H1 (cell line): ENCODE results near the gene UVRAG.

ENCODE experiments used
- CTBP2 ChIP-seq: IDR thresholded peaks from 2 replicates; pipeline ENCODE4 v1.7.0; 2011; ENCODE audit warnings: borderline replicate concordance, mild to moderate bottlenecking, moderate library complexity, mixed read lengths, low read length; ENCODE audit not compliant: insufficient read depth, insufficient read length
- CTCF ChIP-seq, 3 experiments: IDR thresholded peaks; 1 replicate in 2 of 3; 2 replicates in 1 of 3; pipeline versions ENCODE4 v1.5.1 to v1.6.1; 2011; ENCODE audit warnings: low read length in 3 of 3, mild to moderate bottlenecking in 3 of 3, inconsistent platforms in 2 of 3, low read depth in 1 of 3, moderate library complexity in 1 of 3; ENCODE audit not compliant: insufficient read depth in 1 of 3; ENCODE audit errors: control extremely low read depth in 1 of 3
- GABPA ChIP-seq: IDR thresholded peaks from 2 replicates; pipeline ENCODE4 v1.6.1; 2011; ENCODE audit warnings: mild to moderate bottlenecking, low read length, moderate library complexity, borderline replicate concordance; ENCODE audit not compliant: insufficient read depth
- NRF1 ChIP-seq: IDR thresholded peaks from 2 replicates; pipeline ENCODE4 v1.6.1; 2011; ENCODE audit warnings: mild to moderate bottlenecking, low read depth, low read length, improper control_type of control experiment
- POLR2A ChIP-seq, 2 experiments: IDR thresholded peaks; 1 replicate in 1 of 2; 2 replicates in 1 of 2; pipeline ENCODE4 v1.6.1; 2011; ENCODE audit warnings: low read depth in 2 of 2, low read length in 2 of 2, mild to moderate bottlenecking in 2 of 2; ENCODE audit errors: control extremely low read depth in 1 of 2
- POLR2AphosphoS5 ChIP-seq: IDR thresholded peaks from 2 replicates; pipeline ENCODE4 v1.6.1; 2011; ENCODE audit warnings: low read depth, low read length
- POU5F1 ChIP-seq: IDR thresholded peaks from 2 replicates; pipeline ENCODE4 v1.6.1; 2011; ENCODE audit warnings: low read depth, mild to moderate bottlenecking, low read length, moderate library complexity
- RXRA ChIP-seq: IDR thresholded peaks from 2 replicates; pipeline ENCODE4 v1.6.1; 2011; ENCODE audit warnings: low read depth, mild to moderate bottlenecking, low read length, moderate library complexity; ENCODE audit not compliant: insufficient read depth
- SP1 ChIP-seq: IDR thresholded peaks from 2 replicates; pipeline ENCODE4 v1.6.1; 2011; ENCODE audit warnings: low read depth, low read length
- TAF1 ChIP-seq: IDR thresholded peaks from 2 replicates; pipeline ENCODE4 v1.6.1; 2011; ENCODE audit warnings: mild to moderate bottlenecking, low read depth, low read length
- YY1 ChIP-seq: IDR thresholded peaks from 2 replicates; pipeline ENCODE4 v1.6.1; 2011; ENCODE audit warnings: low read depth, mild to moderate bottlenecking, low read length
- ZNF274 ChIP-seq: IDR thresholded peaks from 2 replicates; pipeline ENCODE4 v1.7.0; 2012; ENCODE audit warnings: low read length, borderline replicate concordance; ENCODE audit errors: extremely low read depth
- TF ChIP-seq, protein P1 (sequence below): IDR thresholded peaks from 2 replicates; pipeline ENCODE4 v1.6.1; 2012; ENCODE audit warnings: inconsistent platforms

DNA sequence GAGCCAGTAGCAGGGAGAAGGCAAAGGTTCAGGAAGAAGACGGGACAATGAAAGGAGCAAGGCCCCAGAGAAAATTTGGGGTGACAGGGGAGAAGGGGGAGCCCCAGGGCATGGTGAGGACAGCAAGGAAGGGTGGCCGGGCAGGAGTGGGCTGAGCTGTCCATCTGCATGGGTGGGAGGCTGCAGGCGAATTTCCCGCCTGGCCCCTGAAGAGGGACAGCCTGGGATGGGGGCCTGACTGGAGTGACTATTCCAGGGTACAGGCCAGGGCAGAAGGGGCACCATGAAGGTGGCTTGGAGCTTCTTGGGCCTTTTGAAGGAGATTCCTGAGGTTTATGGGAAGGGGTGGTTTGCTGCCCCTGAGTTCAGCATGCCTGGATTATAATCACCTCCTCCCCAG is 335.1 kb downstream of the UVRAG start:
- TF ChIP-seq CTBP2 (no peak), CTCF (IDR thresholded peaks at IDR 0.05; ENCODE audit: control extremely low read depth in 1 of 3, insufficient read depth in 1 of 3, low read depth in 1 of 3, low read length in 3 of 3) (no peak), SP1 (no peak), POLR2A (IDR thresholded peaks at IDR 0.05; ENCODE audit: control extremely low read depth in 1 of 2, low read depth in 2 of 2, low read length in 2 of 2) (no peak), GABPA (no peak), NRF1 (no peak), ZNF274 (no peak), POU5F1 (no peak), RXRA (no peak), YY1 (no peak), POLR2AphosphoS5 (no peak), TAF1 (no peak)
- TF ChIP-seq, protein P1, sequence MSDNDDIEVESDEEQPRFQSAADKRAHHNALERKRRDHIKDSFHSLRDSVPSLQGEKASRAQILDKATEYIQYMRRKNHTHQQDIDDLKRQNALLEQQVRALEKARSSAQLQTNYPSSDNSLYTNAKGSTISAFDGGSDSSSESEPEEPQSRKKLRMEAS, result no peak
